NOMO-1 (cell line): ENCODE measurements around the gene ACTL10.

ENCODE experiments used
- DNase-seq, 2 experiments: peaks; one replicate each; lab custom pipeline; 2025; ENCODE audit not compliant: unreplicated experiment in 2 of 2; lab: John Stamatoyannopoulos, UW

The ACTL10 gene

GRCh38 chr20:33663161-33664084 lies 3.3 kb upstream of the ACTL10 start:
- DNase-seq = peak; percentile 75 to 92

- no peak for DNase-seq
Measured at GRCh38 chr20:33664085-33664761, 2.5 kb upstream of the ACTL10 start.

GRCh38 chr20:33664762-33665144 lies 2.0 kb upstream of the ACTL10 start:
- DNase-seq = no peak

GRCh38 chr20:33667245-33667675 lies 517 bp downstream of the ACTL10 start:
- DNase-seq = no peak

- peak; percentile 68 to 80 for DNase-seq
Measured at GRCh38 chr20:33667676-33668465, 1.1 kb downstream of the ACTL10 start.

- DNase-seq = no peak
Measured at GRCh38 chr20:33668466-33669155, 1.9 kb downstream of the ACTL10 start.

- no peak for DNase-seq
Measured at GRCh38 chr20:33669224-33669623, 2.5 kb downstream of the ACTL10 start.

GRCh38 chr20:33669873-33670640 lies 3.3 kb downstream of the ACTL10 start:
- DNase-seq = no peak

- DNase-seq = no peak
Measured at GRCh38 chr20:33670715-33671499, 4.2 kb downstream of the ACTL10 start.

GRCh38 chr20:33671573-33672288 lies 5.0 kb downstream of the ACTL10 start:
- no peak for DNase-seq

- no peak for DNase-seq
Measured at GRCh38 chr20:33672426-33673113, 5.8 kb downstream of the ACTL10 start.

GRCh38 chr20:33673114-33673409 lies 6.3 kb downstream of the ACTL10 start:
- DNase-seq = no peak

GRCh38 chr20:33673410-33674293 lies 6.9 kb downstream of the ACTL10 start:
- peak in 1 of 2 experiments; percentile 49 for DNase-seq

- peak; percentile 52 to 69 for DNase-seq
Measured at GRCh38 chr20:33674294-33675135, 7.8 kb downstream of the ACTL10 start, which contains the start of gene NECAB3. Gene NECAB3 (minus strand): TSS chr20:33674428. CDS start chr20:33674352, 76 bp downstream.

GRCh38 chr20:33675136-33675959 lies 8.6 kb downstream of the ACTL10 start:
- no peak for DNase-seq
